Stomach (tissue), 4 donors: ENCODE results near the gene ANKRD11.

ENCODE experiments used
- CTCF ChIP-seq, 7 experiments: fragments of 450-650 bp in 4 of 7; fragments of 200-600 bp in 3 of 7; sonication (generic) in 3 of 7; IDR thresholded peaks; one replicate each; pipeline ENCODE4 v1.5.1; 2016 to 2019; ENCODE audit warnings: antibody characterized with exemption in 7 of 7, control low read depth in 2 of 7, mild to moderate bottlenecking in 1 of 7
- POLR2AphosphoS5 ChIP-seq, 3 donors: sonication (generic); formaldehyde crosslinking; IDR thresholded peaks; one replicate each; pipeline ENCODE4 v1.6.1; 2016; ENCODE audit warnings: antibody characterized with exemption in 3 of 3

- TF ChIP-seq CTCF (IDR thresholded peaks at IDR 0.05) (no peak), POLR2AphosphoS5 (IDR thresholded peaks at IDR 0.05) (no peak)
Measured at GRCh38 chr16:89304181-89304851, 186.0 kb downstream of the ANKRD11 start.
